Activated CD8-positive, alpha-beta memory T cell treated with anti-CD3 and anti-CD28 coated beads, Interleukin-2, amount 10 ng/mL, durations not matched to agents 7 days and 5 days (primary cell): ENCODE data around the gene GATA2. TPM values are rescaled to one million over a fixed set of nuclear protein-coding genes. Genes with fewer than 3 reads are reported as not detected.

ENCODE experiments used
- ATAC-seq: fragments of 150-1000 bp; cut with Tn5 transposase; one replicate; pipeline ENCODE4 v1.10.0; 2021; ENCODE audit warnings: moderate library complexity
- CTCF ChIA-PET: fragments of 350-600 bp; sonication (Branson Sonifier 250); formaldehyde crosslinking; loops from one replicate; lab custom pipeline; 2021; ENCODE audit warnings: antibody characterized with exemption; lab: Charles Lee
- DNase-seq: peaks from one replicate; pipeline ENCODE4 v3.0.0-alpha.2; 2020
- H3K27ac Mint-ChIP-seq: one replicate; pipeline ENCODE4 v1.8.0; 2021; ENCODE audit warnings: mild to moderate bottlenecking, mixed read lengths
- H3K27me3 Mint-ChIP-seq: one replicate; pipeline ENCODE4 v1.8.0; 2021; ENCODE audit warnings: mixed read lengths
- H3K36me3 Mint-ChIP-seq: one replicate; pipeline ENCODE4 v1.8.0; 2021; ENCODE audit warnings: mild to moderate bottlenecking, mixed read lengths
- H3K4me1 Mint-ChIP-seq: one replicate; pipeline ENCODE4 v1.8.0; 2021; ENCODE audit warnings: mixed read lengths
- H3K4me3 Mint-ChIP-seq: one replicate; pipeline ENCODE4 v1.8.0; 2021; ENCODE audit warnings: mild to moderate bottlenecking, moderate library complexity, mixed read lengths
- H3K9me3 Mint-ChIP-seq: one replicate; pipeline ENCODE4 v1.8.0; 2022; ENCODE audit warnings: low read depth, mixed read lengths
- total RNA-seq, 2 experiments: library from RNA; stranded (reverse); gene quantifications; one replicate each; pipeline ENCODE4 v1.2.3, GENCODE V29; 2021

Gene GATA2
- total RNA-seq, 2 experiments from 2014 or later, result 0.28 TPM; not detected in 1

DNA sequence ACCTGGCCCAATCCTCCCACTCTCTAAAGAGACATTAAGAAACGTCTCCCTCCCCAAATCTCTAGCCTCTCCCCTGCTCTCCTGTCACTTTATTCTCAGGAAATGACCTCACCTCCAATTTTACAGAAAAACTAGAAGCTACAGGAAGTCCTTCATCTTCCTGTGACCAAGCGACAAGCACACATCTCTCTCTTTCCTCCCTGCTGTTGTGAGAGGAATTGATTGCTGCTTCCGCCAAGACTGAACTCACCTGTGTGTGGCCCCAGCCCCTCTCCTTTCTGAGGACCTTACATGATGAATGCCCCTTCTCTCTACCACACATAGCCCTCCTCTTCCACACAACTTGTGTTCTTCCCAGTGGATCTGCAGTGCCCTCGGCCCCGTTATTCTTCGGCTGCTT lies 44.5 kb downstream of the GATA2 start:
- peaks cover 16% of the 10 kb centered on the region for H3K36me3 Mint-ChIP-seq
- peaks cover 23% of the 10 kb centered on the region for H3K9me3 Mint-ChIP-seq
- CTCF ChIA-PET, result interaction anchor here (0.7 to 4.1 kb wide), 4 partner anchors 11 to 738 kb away, joined by 3 to 11 read pairs (median 8); no protein-coding TSS in a partner anchor
- no peaks in the 10 kb centered on the region for H3K27me3 Mint-ChIP-seq
- H3K4me3 Mint-ChIP-seq, result no peak overlapping the region
- H3K4me1 Mint-ChIP-seq, result peaks cover 24% of the 10 kb centered on the region
- H3K27ac Mint-ChIP-seq, result peak overlapping the region; percentile 77
- DNase-seq (peak; percentile 43), ATAC-seq (peak; percentile 58)

GRCh38 chr3:128447561-128448013 lies 45.4 kb downstream of the GATA2 start:
- Mint-ChIP-seq H3K36me3 (peaks cover 16% of the 10 kb centered on the region), H3K9me3 (peaks cover 23% of the 10 kb centered on the region), H3K27me3 (peaks cover 6% of the 10 kb centered on the region), H3K4me1 (peaks cover 24% of the 10 kb centered on the region), H3K4me3 (no peak overlapping the region), H3K27ac (peak overlapping the region; percentile 76)
- CTCF ChIA-PET, result interaction anchor here (1.9 to 4.1 kb wide), 2 partner anchors 10 to 21 kb away, joined by 9 to 11 read pairs; no protein-coding TSS in a partner anchor
- ATAC-seq (peak; percentile 66), DNase-seq (peak; percentile 77)

DNA sequence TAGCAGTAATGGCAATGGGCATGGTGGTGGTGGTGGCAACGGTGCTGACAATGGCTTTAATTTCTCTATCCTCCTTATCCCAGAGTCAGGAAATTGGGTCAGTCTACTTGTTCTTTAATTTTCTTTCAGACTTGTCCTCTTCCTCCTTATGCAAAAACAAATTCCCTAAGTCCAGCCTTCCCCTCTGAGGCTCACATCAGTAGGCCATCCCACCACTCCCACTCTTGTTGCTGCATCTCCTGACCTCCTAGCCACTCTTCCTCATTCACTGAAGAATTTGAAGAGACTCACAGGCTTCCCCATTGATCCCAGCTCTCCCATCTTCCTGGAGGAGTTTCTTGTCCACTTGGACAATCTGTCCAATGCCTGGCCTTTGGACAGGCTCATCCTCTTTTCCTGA lies 46.2 kb downstream of the GATA2 start:
- peaks cover 23% of the 10 kb centered on the region for H3K9me3 Mint-ChIP-seq
- no peak overlapping the region for H3K27ac Mint-ChIP-seq
- H3K36me3 Mint-ChIP-seq, result peaks cover 16% of the 10 kb centered on the region
- ATAC-seq, result no peak
- peaks cover 6% of the 10 kb centered on the region for H3K27me3 Mint-ChIP-seq
- CTCF ChIA-PET, result interaction anchor here (4.1 kb wide), 1 partner anchor 20 kb away, joined by 11 read pairs; no protein-coding TSS in a partner anchor
- no peak overlapping the region for H3K4me3 Mint-ChIP-seq
- DNase-seq, result no peak
- peaks cover 24% of the 10 kb centered on the region for H3K4me1 Mint-ChIP-seq

- Mint-ChIP-seq H3K9me3 (peaks cover 23% of the 10 kb centered on the region), H3K27ac (no peak overlapping the region), H3K27me3 (peaks cover 6% of the 10 kb centered on the region), H3K4me1 (peaks cover 22% of the 10 kb centered on the region), H3K36me3 (peaks cover 16% of the 10 kb centered on the region), H3K4me3 (no peak overlapping the region)
- CTCF ChIA-PET, result no interaction called here
- DNase-seq, result no peak
- no peak for ATAC-seq
These were observed 47.6 kb downstream of the GATA2 start for GRCh38 chr3:128445357-128445756.

DNA sequence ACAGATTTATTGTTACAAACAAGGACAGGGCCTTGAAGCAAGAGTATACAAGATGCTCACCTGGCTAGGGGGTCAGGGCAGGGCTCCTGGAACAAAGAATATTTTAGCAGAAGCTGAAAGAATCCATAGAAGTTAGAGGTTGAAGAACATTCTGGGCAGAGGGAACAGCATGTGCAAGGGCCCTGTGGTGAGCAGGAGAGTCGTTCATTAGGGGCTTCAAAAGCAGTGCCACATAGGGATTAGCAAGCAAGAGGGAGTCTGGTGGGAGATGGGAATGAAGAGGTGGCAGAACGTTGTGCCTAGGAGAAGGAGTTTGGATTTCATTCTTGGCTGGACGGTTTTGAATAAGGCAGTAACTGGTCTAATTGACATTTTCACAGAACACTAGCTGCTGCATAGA lies 49.2 kb downstream of the GATA2 start:
- Mint-ChIP-seq H3K27me3 (peaks cover 8% of the 10 kb centered on the region), H3K27ac (no peak overlapping the region), H3K9me3 (peaks cover 22% of the 10 kb centered on the region), H3K36me3 (peaks cover 14% of the 10 kb centered on the region), H3K4me1 (peaks cover 18% of the 10 kb centered on the region), H3K4me3 (no peak overlapping the region)
- ATAC-seq (no peak), DNase-seq (no peak)
- CTCF ChIA-PET, result no interaction called here

DNA sequence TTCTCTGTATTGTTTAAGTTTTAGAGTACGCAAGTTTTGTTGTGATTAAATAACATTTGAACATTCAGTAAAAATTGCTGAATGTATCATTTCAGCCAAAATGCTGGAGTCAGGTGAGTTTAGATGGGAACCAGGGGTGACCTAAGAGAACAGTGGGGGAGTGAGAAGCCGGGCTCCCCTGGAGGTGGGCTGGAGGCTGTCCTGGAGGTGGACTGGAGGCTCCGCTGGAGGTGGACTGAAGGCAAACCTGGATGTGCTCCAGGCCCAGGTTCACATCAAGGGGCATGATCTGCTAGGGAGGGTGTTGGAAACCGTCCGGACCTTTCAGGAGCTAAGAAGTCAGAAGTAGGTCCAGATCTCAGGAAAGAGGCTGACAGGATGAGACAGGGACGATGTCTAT lies 50.1 kb downstream of the GATA2 start:
- CTCF ChIA-PET, result interaction anchor here (1.2 kb wide), 1 partner anchor 17 kb away, joined by 3 read pairs; no protein-coding TSS in a partner anchor
- H3K36me3 Mint-ChIP-seq, result peaks cover 9% of the 10 kb centered on the region

DNA sequence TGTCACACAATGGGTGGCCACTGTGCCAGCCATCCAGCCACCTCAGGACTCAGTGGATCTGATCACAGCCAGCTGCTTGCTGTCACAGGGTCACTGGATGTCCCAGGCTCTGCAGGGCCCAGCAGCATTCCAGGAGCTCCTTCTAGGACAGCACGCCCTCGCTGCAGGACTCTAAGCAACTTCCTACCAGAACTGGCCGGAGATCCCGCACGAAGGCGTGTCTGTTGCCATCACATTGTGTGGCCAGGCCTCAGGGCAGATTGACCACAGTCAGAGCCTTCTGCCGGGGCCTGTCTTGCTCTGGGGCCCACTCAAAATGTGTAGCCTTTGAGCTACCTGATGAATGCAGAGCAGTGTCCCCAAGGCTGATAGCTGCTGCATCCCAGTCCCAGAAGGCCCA lies 50.9 kb downstream of the GATA2 start:
- ATAC-seq (no peak), DNase-seq (no peak)
- H3K4me1 Mint-ChIP-seq, result peaks cover 3% of the 10 kb centered on the region
- peaks cover 14% of the 10 kb centered on the region for H3K27me3 Mint-ChIP-seq
- H3K4me3 Mint-ChIP-seq, result no peak overlapping the region
- no peak overlapping the region for H3K27ac Mint-ChIP-seq
- CTCF ChIA-PET, result interaction anchor here (1.2 kb wide), 1 partner anchor 16 kb away, joined by 3 read pairs; no protein-coding TSS in a partner anchor
- peaks cover 6% of the 10 kb centered on the region for H3K36me3 Mint-ChIP-seq
- H3K9me3 Mint-ChIP-seq, result peaks cover 15% of the 10 kb centered on the region

More for the DNA sequence above, 50.1 kb downstream of the GATA2 start:
- Mint-ChIP-seq H3K4me1 (peaks cover 12% of the 10 kb centered on the region), H3K4me3 (no peak overlapping the region), H3K27ac (no peak overlapping the region), H3K27me3 (peaks cover 8% of the 10 kb centered on the region), H3K9me3 (peaks cover 17% of the 10 kb centered on the region)
- no peak for ATAC-seq
- DNase-seq, result no peak

- H3K9me3 Mint-ChIP-seq, result no peaks in the 10 kb centered on the region
- CTCF ChIA-PET, result interaction anchor here (2.8 kb wide), 1 partner anchor 9 kb away, joined by 9 read pairs; no protein-coding TSS in a partner anchor
- DNase-seq (no peak), ATAC-seq (no peak)
- H3K4me3 Mint-ChIP-seq, result no peak overlapping the region
- peaks cover 28% of the 10 kb centered on the region for H3K27me3 Mint-ChIP-seq
- no peaks in the 10 kb centered on the region for H3K4me1 Mint-ChIP-seq
- no peak overlapping the region for H3K27ac Mint-ChIP-seq
- H3K36me3 Mint-ChIP-seq, result no peaks in the 10 kb centered on the region
These were observed 53.8 kb downstream of the GATA2 start for GRCh38 chr3:128439226-128439625.

DNA sequence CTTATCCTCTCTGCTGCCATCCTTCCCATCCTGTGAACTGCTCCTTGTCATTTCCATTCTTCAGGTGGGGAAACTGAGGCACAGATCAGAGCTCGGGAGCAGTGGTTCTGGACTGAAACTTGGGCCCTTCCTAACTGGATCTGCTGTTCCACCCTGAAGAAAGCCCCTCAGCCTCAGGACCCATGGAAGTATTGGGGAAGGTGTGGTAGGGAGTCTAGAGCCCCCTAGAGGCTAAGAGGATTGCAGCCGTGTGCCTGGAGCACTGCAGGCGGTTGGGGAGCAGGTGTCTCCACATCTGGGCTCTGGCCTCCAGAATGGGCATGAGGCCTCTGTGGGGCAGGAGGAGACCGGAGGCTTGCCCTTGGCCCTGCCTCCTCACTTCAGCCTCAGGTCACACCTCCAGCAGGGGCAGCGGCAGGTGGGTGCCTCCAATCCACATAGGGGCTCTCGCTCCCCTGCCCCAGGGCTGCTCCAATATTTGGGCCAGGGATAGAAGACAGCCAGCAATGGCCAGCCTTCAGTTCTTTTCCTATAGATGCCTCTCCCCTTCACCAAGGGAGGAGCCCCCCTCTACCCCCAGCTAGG lies 54.4 kb downstream of the GATA2 start:
- Mint-ChIP-seq H3K27ac (no peak overlapping the region), H3K4me1 (no peaks in the 10 kb centered on the region), H3K9me3 (no peaks in the 10 kb centered on the region), H3K27me3 (peaks cover 33% of the 10 kb centered on the region), H3K4me3 (no peak overlapping the region), H3K36me3 (no peaks in the 10 kb centered on the region)
- CTCF ChIA-PET, result interaction anchor here (0.8 to 2.8 kb wide), 3 partner anchors 10 to 59 kb away, joined by 3 to 9 read pairs (median 3); no protein-coding TSS in a partner anchor
- DNase-seq (no peak), ATAC-seq (no peak)

DNA sequence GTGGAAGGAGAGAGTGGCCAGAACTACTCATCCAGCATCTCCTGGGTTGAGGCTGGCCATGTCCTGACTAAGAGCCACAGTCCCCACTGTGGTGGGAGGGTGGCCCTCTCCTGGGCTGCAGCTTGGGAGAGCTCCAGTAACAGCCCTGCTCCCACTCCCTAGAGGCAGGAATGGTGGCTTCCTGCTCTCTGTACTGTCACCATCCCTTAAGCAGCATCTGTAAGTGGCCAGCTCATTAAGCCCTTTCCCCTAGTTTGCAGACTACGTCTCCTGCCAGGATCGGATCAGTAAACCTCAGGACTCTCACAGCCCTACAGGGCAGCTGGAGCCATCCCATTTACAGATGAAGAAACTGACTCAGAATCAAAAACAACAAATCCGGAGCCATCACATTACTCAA lies 56.8 kb downstream of the GATA2 start:
- Mint-ChIP-seq H3K4me1 (no peaks in the 10 kb centered on the region), H3K27ac (no peak overlapping the region), H3K27me3 (peaks cover 45% of the 10 kb centered on the region), H3K4me3 (no peak overlapping the region), H3K9me3 (no peaks in the 10 kb centered on the region), H3K36me3 (no peaks in the 10 kb centered on the region)
- ATAC-seq (no peak), DNase-seq (no peak)
- CTCF ChIA-PET, result interaction anchor here (1.3 kb wide), 1 partner anchor 61 kb away, joined by 3 read pairs; no protein-coding TSS in a partner anchor

GRCh38 chr3:128435561-128435960 lies 57.4 kb downstream of the GATA2 start:
- CTCF ChIA-PET, result interaction anchor here (1.3 kb wide), 1 partner anchor 62 kb away, joined by 3 read pairs; no protein-coding TSS in a partner anchor

GRCh38 chr3:128435058-128435457 lies 57.9 kb downstream of the GATA2 start:
- peaks cover 52% of the 10 kb centered on the region for H3K27me3 Mint-ChIP-seq

More at GRCh38 chr3:128435561-128435960, 57.4 kb downstream of the GATA2 start:
- H3K27ac Mint-ChIP-seq, result no peak overlapping the region
- peaks cover 50% of the 10 kb centered on the region for H3K27me3 Mint-ChIP-seq
- no peaks in the 10 kb centered on the region for H3K4me1 Mint-ChIP-seq
- DNase-seq, result no peak
- H3K4me3 Mint-ChIP-seq, result no peak overlapping the region
- H3K36me3 Mint-ChIP-seq, result no peaks in the 10 kb centered on the region
- H3K9me3 Mint-ChIP-seq, result no peaks in the 10 kb centered on the region
- ATAC-seq, result no peak

GRCh38 chr3:128434524-128434923 lies 58.5 kb downstream of the GATA2 start:
- DNase-seq (no peak), ATAC-seq (no peak)
- Mint-ChIP-seq H3K9me3 (no peaks in the 10 kb centered on the region), H3K36me3 (no peaks in the 10 kb centered on the region), H3K27ac (no peak overlapping the region), H3K4me3 (no peak overlapping the region), H3K4me1 (no peaks in the 10 kb centered on the region), H3K27me3 (peaks cover 49% of the 10 kb centered on the region)
- CTCF ChIA-PET, result interaction anchor here (1.4 kb wide), 1 partner anchor 9 kb away, joined by 4 read pairs; no protein-coding TSS in a partner anchor

More at GRCh38 chr3:128435058-128435457, 57.9 kb downstream of the GATA2 start:
- CTCF ChIA-PET, result interaction anchor here (1.4 kb wide), 1 partner anchor 9 kb away, joined by 4 read pairs; no protein-coding TSS in a partner anchor
- Mint-ChIP-seq H3K36me3 (no peaks in the 10 kb centered on the region), H3K27ac (no peak overlapping the region), H3K4me1 (no peaks in the 10 kb centered on the region), H3K9me3 (no peaks in the 10 kb centered on the region), H3K4me3 (no peak overlapping the region)
- ATAC-seq, result no peak
- no peak for DNase-seq

- H3K4me1 Mint-ChIP-seq, result no peaks in the 10 kb centered on the region
- DNase-seq (no peak), ATAC-seq (no peak)
- CTCF ChIA-PET, result interaction anchor here (1.4 kb wide), 1 partner anchor 8 kb away, joined by 4 read pairs; no protein-coding TSS in a partner anchor
- peaks cover 49% of the 10 kb centered on the region for H3K27me3 Mint-ChIP-seq
- no peaks in the 10 kb centered on the region for H3K9me3 Mint-ChIP-seq
- H3K4me3 Mint-ChIP-seq, result no peak overlapping the region
- H3K36me3 Mint-ChIP-seq, result no peaks in the 10 kb centered on the region
- no peak overlapping the region for H3K27ac Mint-ChIP-seq
These were observed 59.2 kb downstream of the GATA2 start for GRCh38 chr3:128433837-128434165.
